Stimulated activated naive B cell treated with anti-CD40 and anti-IgM and Interleukin-4, amounts not matched to agents 10 μg/mL and 1 μg/mL and 100 μg/mL, for 72 hours (primary cell): ENCODE data around the gene SMC5.

Source experiments
- ATAC-seq, 2 donors: fragments of 150-1000 bp; cut with Tn5 transposase; replicated peaks; 2 replicates each; pipeline ENCODE4 v1.10.0; 2021; ENCODE audit warnings: moderate library complexity in 1 of 2
- DNase-seq: peaks from one replicate; pipeline ENCODE4 v3.0.0; 2021
- H3K27ac Mint-ChIP-seq: one replicate; pipeline ENCODE4 v1.8.0; 2022; ENCODE audit warnings: mild to moderate bottlenecking, mixed read lengths
- H3K27me3 Mint-ChIP-seq, 2 donors: one replicate each; pipeline ENCODE4 v1.8.0; 2022; ENCODE audit warnings: mixed read lengths in 2 of 2
- H3K36me3 Mint-ChIP-seq, 2 donors: one replicate each; pipeline ENCODE4 v1.8.0; 2022; ENCODE audit warnings: mixed read lengths in 2 of 2, mild to moderate bottlenecking in 1 of 2
- H3K4me1 Mint-ChIP-seq, 2 donors: one replicate each; pipeline ENCODE4 v1.8.0; 2022; ENCODE audit warnings: mixed read lengths in 2 of 2, mild to moderate bottlenecking in 1 of 2
- H3K4me3 Mint-ChIP-seq, 2 donors: one replicate each; pipeline ENCODE4 v1.8.0; 2022; ENCODE audit warnings: mild to moderate bottlenecking in 2 of 2, mixed read lengths in 2 of 2, moderate library complexity in 1 of 2
- H3K9me3 Mint-ChIP-seq, 2 donors: one replicate each; pipeline ENCODE4 v1.8.0; 2022; ENCODE audit warnings: mixed read lengths in 2 of 2, mild to moderate bottlenecking in 1 of 2

The SMC5 gene

DNA sequence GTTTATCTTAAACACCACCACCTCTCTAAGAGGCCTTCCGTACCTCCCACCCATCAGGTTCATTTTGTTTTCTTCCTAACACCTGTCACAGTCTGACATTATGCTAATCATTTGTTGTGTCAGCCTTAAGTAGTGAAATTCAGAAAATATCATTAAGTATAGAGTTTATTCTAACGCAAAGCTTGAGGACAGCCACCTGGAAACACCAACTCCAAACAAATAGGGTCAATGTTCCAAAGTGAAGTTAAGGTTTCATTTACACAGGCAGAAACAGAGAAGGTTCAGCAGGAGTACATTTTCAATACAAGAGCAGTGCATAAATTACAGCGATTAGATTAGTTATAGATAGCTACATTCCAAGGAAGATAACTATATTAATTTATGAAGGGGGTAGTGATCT, 1.3 kb upstream of the SMC5 start:
- peaks cover 40 to 47% of the 10 kb centered on the region in 2 donors for H3K36me3 Mint-ChIP-seq
- ATAC-seq (no peak), DNase-seq (no peak)
- peak overlapping the region; percentile 62 for H3K27ac Mint-ChIP-seq
- peaks cover 5 to 9% of the 10 kb centered on the region in 2 donors for H3K9me3 Mint-ChIP-seq
- no peaks in the 10 kb centered on the region for H3K27me3 Mint-ChIP-seq
- H3K4me3 Mint-ChIP-seq, result peak overlapping the region; percentile 91 to 93
- H3K4me1 Mint-ChIP-seq, result peaks cover 42 to 52% of the 10 kb centered on the region in 2 donors

- peaks cover 42 to 45% of the 10 kb centered on the region in 2 donors for H3K36me3 Mint-ChIP-seq
- DNase-seq (peak; percentile 54), ATAC-seq (peak; percentile 33)
- H3K4me3 Mint-ChIP-seq, result peak overlapping the region; percentile 91 to 93
- H3K4me1 Mint-ChIP-seq, result peaks cover 44 to 56% of the 10 kb centered on the region in 2 donors
- no peaks in the 10 kb centered on the region for H3K27me3 Mint-ChIP-seq
- H3K27ac Mint-ChIP-seq, result peak overlapping the region; percentile 99
- H3K9me3 Mint-ChIP-seq, result peaks cover 5 to 9% of the 10 kb centered on the region in 2 donors
Measured at GRCh38 chr9:70257991-70258691, 637 bp upstream of the SMC5 start.

GRCh38 chr9:70259512-70259802, 679 bp downstream of the SMC5 start:
- Mint-ChIP-seq H3K27ac (peak overlapping the region; percentile 99), H3K4me1 (peaks cover 44 to 56% of the 10 kb centered on the region in 2 donors), H3K4me3 (peak overlapping the region; percentile 91 to 93), H3K36me3 (peaks cover 42 to 45% of the 10 kb centered on the region in 2 donors), H3K9me3 (peaks cover 5 to 9% of the 10 kb centered on the region in 2 donors), H3K27me3 (no peaks in the 10 kb centered on the region)
- DNase-seq (no peak), ATAC-seq (no peak)

GRCh38 chr9:70260007-70260443, 1.2 kb downstream of the SMC5 start:
- no peaks in the 10 kb centered on the region for H3K27me3 Mint-ChIP-seq
- peaks cover 47 to 61% of the 10 kb centered on the region in 2 donors for H3K4me1 Mint-ChIP-seq
- no peak for DNase-seq
- H3K4me3 Mint-ChIP-seq, result peak overlapping the region; percentile 91 to 93
- H3K36me3 Mint-ChIP-seq, result peaks cover 42 to 49% of the 10 kb centered on the region in 2 donors
- no peak for ATAC-seq
- H3K27ac Mint-ChIP-seq, result peak overlapping the region; percentile 99
- H3K9me3 Mint-ChIP-seq, result peaks cover 5 to 9% of the 10 kb centered on the region in 2 donors

- Mint-ChIP-seq H3K27me3 (no peaks in the 10 kb centered on the region), H3K36me3 (peaks cover 44 to 52% of the 10 kb centered on the region in 2 donors), H3K4me1 (peaks cover 47 to 64% of the 10 kb centered on the region in 2 donors), H3K4me3 (peak overlapping the region; percentile 91 to 93), H3K9me3 (peaks cover 5 to 9% of the 10 kb centered on the region in 2 donors), H3K27ac (peak overlapping the region; percentile 99)
- peak; percentile 40 to 45 for ATAC-seq
- DNase-seq, result peak; percentile 64
Measured at GRCh38 chr9:70260606-70261005, 1.8 kb downstream of the SMC5 start.

GRCh38 chr9:70261131-70261870, 2.5 kb downstream of the SMC5 start:
- Mint-ChIP-seq H3K27ac (peak overlapping the region; percentile 99), H3K4me3 (peak overlapping the region; percentile 91 to 93), H3K9me3 (peaks cover 5 to 9% of the 10 kb centered on the region in 2 donors), H3K27me3 (no peaks in the 10 kb centered on the region), H3K36me3 (peaks cover 42 to 54% of the 10 kb centered on the region in 2 donors), H3K4me1 (peaks cover 44 to 61% of the 10 kb centered on the region in 2 donors)
- no peak for ATAC-seq
- no peak for DNase-seq

GRCh38 chr9:70262366-70262765, 3.6 kb downstream of the SMC5 start:
- peak; percentile 8 to 12 for ATAC-seq
- no peak for DNase-seq
- no peaks in the 10 kb centered on the region for H3K27me3 Mint-ChIP-seq
- H3K36me3 Mint-ChIP-seq, result peaks cover 41 to 48% of the 10 kb centered on the region in 2 donors
- peaks cover 5 to 9% of the 10 kb centered on the region in 2 donors for H3K9me3 Mint-ChIP-seq
- H3K27ac Mint-ChIP-seq, result peak overlapping the region; percentile 99
- H3K4me1 Mint-ChIP-seq, result peaks cover 41 to 56% of the 10 kb centered on the region in 2 donors
- peak overlapping the region; percentile 91 to 93 for H3K4me3 Mint-ChIP-seq

DNA sequence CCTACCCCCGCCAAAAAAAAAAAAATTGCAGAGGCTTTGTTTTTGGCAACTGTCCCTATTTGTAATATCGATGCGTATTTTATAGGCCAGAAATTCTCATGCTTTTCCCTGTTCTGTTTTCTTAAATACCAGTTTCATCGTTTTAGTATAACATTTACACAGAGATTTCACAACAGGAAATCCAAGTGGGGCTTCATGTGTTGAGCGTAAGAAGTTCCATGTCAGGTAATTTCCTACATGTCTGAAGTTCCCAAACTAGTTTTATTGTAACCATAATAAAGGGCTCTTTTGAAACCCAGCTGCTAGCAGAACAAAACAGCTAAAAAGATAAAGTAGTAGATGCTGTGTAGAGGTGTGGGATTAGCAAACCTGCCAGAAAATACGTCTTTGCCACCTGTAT, 4.2 kb downstream of the SMC5 start:
- Mint-ChIP-seq H3K27me3 (no peaks in the 10 kb centered on the region), H3K4me1 (peaks cover 41 to 54% of the 10 kb centered on the region in 2 donors), H3K27ac (peak overlapping the region; percentile 99), H3K9me3 (peaks cover 5 to 9% of the 10 kb centered on the region in 2 donors), H3K36me3 (peaks cover 43 to 50% of the 10 kb centered on the region in 2 donors), H3K4me3 (peak overlapping the region; percentile 91 to 93)
- DNase-seq (peak; percentile 36), ATAC-seq (peak; percentile 2 to 6)

GRCh38 chr9:70263421-70263820, 4.6 kb downstream of the SMC5 start:
- Mint-ChIP-seq H3K36me3 (peaks cover 43 to 50% of the 10 kb centered on the region in 2 donors), H3K4me1 (peaks cover 37 to 50% of the 10 kb centered on the region in 2 donors), H3K4me3 (no peak overlapping the region), H3K27ac (peak overlapping the region; percentile 20), H3K27me3 (no peaks in the 10 kb centered on the region), H3K9me3 (peaks cover 5 to 9% of the 10 kb centered on the region in 2 donors)
- no peak for ATAC-seq
- DNase-seq, result no peak

GRCh38 chr9:70278305-70278704, 19.5 kb downstream of the SMC5 start:
- Mint-ChIP-seq H3K9me3 (no peaks in the 10 kb centered on the region), H3K4me3 (no peak overlapping the region), H3K36me3 (peaks cover 33 to 44% of the 10 kb centered on the region in 2 donors), H3K27ac (no peak overlapping the region), H3K27me3 (no peaks in the 10 kb centered on the region), H3K4me1 (peaks cover 2 to 14% of the 10 kb centered on the region in 2 donors)
- ATAC-seq (no peak), DNase-seq (no peak)

- no peak overlapping the region for H3K27ac Mint-ChIP-seq
- H3K9me3 Mint-ChIP-seq, result no peaks in the 10 kb centered on the region
- no peak for ATAC-seq
- no peaks in the 10 kb centered on the region for H3K4me1 Mint-ChIP-seq
- H3K27me3 Mint-ChIP-seq, result no peaks in the 10 kb centered on the region
- H3K36me3 Mint-ChIP-seq, result peaks cover 39 to 53% of the 10 kb centered on the region in 2 donors
- no peak overlapping the region for H3K4me3 Mint-ChIP-seq
- DNase-seq, result no peak
Measured at GRCh38 chr9:70283848-70284247, 25.1 kb downstream of the SMC5 start.

DNA sequence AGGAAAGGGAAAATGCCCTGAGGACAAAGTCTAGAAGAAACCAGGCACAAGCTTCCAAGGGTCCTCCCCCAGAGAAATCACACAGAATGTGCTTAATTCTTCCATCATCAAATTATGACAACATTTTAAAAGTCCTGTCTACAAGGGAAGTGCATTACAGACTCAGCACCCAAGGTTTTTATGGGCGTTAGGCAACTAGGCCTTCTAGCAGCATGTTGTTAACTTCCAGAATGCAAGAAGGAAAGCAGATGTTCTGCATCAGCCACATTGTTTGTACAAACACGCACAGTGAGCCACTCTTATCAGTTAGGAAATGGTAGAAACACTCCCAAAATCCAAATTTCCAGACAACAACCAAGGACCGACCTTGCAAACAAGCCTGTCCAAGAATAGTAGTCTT, 26.5 kb downstream of the SMC5 start:
- no peaks in the 10 kb centered on the region for H3K9me3 Mint-ChIP-seq
- ATAC-seq, result no peak
- peaks cover 41 to 61% of the 10 kb centered on the region in 2 donors for H3K36me3 Mint-ChIP-seq
- H3K27me3 Mint-ChIP-seq, result no peaks in the 10 kb centered on the region
- H3K4me1 Mint-ChIP-seq, result no peaks in the 10 kb centered on the region
- no peak overlapping the region for H3K4me3 Mint-ChIP-seq
- no peak for DNase-seq
- H3K27ac Mint-ChIP-seq, result no peak overlapping the region

DNA sequence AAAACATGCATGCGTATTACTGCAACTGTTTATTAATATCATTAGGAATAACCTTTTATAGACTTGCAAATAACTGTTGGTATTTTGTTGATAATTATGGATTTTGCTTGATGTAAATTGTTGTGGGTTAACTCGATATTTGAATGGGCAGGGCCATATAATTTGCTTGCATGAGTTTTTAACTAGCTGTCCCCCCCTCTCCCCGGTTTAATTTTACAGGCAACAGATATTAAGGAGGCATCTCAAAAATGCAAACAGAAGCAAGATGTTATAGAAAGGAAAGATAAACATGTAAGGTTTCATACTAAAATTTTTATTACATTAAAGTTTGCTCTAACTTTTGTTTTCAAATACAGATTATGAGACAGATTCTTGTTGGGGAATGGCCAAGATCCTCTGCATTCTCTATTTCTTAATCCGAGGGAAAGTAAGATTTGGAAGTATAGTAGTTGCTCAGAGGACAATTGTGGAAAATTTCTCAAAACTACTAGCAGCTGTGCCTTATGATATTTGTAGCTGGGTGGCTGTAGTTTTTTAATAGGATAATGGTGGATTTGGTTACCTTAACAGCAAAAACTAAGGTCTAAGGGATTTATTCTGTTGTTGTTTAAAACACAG, 27.3 kb downstream of the SMC5 start:
- H3K4me1 Mint-ChIP-seq, result no peaks in the 10 kb centered on the region
- no peak overlapping the region for H3K27ac Mint-ChIP-seq
- peaks cover 0 to 2% of the 10 kb centered on the region in 2 donors for H3K9me3 Mint-ChIP-seq
- H3K27me3 Mint-ChIP-seq, result no peaks in the 10 kb centered on the region
- DNase-seq (no peak), ATAC-seq (no peak)
- peaks cover 44 to 62% of the 10 kb centered on the region in 2 donors for H3K36me3 Mint-ChIP-seq
- no peak overlapping the region for H3K4me3 Mint-ChIP-seq

GRCh38 chr9:70290626-70291025, 31.8 kb downstream of the SMC5 start:
- DNase-seq (no peak), ATAC-seq (no peak)
- Mint-ChIP-seq H3K27me3 (no peaks in the 10 kb centered on the region), H3K9me3 (peaks cover 0 to 4% of the 10 kb centered on the region in 2 donors), H3K27ac (no peak overlapping the region), H3K4me3 (no peak overlapping the region), H3K4me1 (peaks cover 5 to 14% of the 10 kb centered on the region in 2 donors), H3K36me3 (peaks cover 63 to 79% of the 10 kb centered on the region in 2 donors)
